Activated naive CD4-positive, alpha-beta T cell (primary cell): ENCODE measurements around the gene INPP5A.
"Not testable (repeated sequence)": the region's sequence is repeated elsewhere in the genome, so short reads cannot be mapped to it uniquely, and the experiment has no call there.

ENCODE experiments used
- DNase-seq, 4 experiments: peaks; one replicate each; lab custom pipeline; 2025; lab: John Stamatoyannopoulos, UW

The INPP5A gene

GRCh38 chr10:132562916-132563456, 25.4 kb downstream of the INPP5A start:
- no peak for DNase-seq

GRCh38 chr10:132563485-132564248, 26.1 kb downstream of the INPP5A start:
- DNase-seq = no peak

DNA sequence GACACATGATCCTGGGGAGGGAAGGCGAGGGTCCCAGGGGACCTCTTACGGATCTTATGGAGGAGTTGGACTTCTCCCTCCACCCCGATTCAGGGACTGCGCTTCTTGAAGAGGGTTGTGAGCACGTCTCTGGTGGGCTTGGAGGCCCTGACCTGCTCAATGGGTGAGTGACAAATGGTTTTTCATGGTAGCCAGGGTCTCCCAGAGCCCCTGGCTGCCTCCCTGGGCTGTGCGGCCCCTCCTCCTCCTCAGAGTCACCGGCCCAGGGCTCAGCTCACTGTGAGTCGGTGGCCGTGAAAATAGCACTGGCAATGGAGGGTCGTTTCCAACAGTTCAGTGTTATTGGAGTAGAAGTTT, 26.6 kb downstream of the INPP5A start:
- DNase-seq = no peak

- DNase-seq = no peak
Observed at GRCh38 chr10:132564690-132565089, 27.1 kb downstream of the INPP5A start.

- no peak for DNase-seq
Observed at GRCh38 chr10:132565516-132566209, 28.1 kb downstream of the INPP5A start.

DNA sequence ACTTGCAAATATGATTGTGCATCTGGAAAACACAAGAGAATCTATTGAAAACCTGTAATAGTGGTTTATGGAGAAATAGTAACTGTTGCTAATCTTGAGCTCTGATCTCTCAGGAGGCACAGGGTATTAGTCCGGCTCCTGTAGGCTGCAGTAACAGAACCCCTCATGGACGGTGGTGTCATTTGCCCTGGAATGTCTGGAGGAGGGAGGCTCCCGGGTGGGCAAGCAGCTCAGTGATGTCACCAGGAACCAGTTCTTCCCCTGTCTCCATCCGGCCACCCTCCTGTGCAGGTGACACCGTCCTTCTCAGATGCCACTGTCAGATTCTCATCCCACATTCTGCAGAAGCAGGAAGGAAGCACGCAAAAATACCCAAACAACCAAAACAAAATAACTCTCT, 29.3 kb downstream of the INPP5A start:
- DNase-seq = no peak

- DNase-seq = no peak
Observed at GRCh38 chr10:132570265-132570664, 32.7 kb downstream of the INPP5A start.

GRCh38 chr10:132570771-132571649, 33.4 kb downstream of the INPP5A start:
- no peak for DNase-seq

DNA sequence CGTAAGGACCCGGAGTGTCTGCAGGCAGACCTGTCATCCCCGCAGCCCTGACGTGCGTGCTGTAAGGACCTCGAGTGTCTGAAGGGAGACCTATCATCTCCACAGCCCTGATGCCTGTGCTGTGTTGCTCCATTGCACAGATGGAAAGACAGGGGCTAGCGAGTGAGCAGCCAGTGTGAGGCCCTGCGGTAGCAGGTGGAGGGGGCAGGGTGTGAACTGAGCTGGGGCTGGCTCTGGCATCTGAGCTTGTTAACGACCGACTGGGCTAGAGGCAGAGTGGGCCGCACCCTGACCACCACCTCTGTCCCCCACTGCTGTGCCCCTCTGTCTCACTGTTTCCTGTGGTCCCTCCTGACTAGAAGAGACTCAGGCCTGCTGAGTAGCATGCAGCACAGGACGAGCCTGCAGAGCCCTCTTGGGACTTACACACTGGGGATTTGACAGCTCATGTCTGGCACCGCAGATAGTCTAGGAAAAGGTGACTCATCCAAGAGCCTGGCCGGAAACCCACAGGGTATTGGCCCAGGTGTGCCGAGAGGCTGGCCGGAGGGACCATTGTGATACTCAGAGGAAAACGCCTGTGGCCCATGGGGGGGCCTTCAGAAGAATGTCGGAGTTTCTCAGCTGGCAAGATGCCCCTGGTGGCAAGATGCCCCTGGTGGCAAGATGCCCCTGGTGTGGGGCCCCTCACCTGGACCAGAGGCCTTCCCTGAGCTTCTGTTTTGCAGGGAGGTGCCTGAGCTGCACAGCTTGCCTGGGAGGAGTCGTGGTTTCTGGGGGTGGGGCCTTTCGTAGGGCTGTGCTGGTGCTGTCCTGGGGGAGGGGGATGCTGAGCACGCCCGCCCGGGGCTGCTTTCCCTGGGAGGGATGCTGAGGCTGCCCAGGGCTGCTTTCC, 34.3 kb downstream of the INPP5A start:
- DNase-seq = no peak

GRCh38 chr10:132572545-132572937, 35.0 kb downstream of the INPP5A start:
- no peak for DNase-seq

- DNase-seq = not testable (repeated sequence)
Observed at GRCh38 chr10:132572946-132573345, 35.4 kb downstream of the INPP5A start.

GRCh38 chr10:132574288-132574687, 36.7 kb downstream of the INPP5A start:
- DNase-seq = no peak

- DNase-seq = no peak
Observed at GRCh38 chr10:132574783-132575319, 37.3 kb downstream of the INPP5A start.

- DNase-seq = no peak
Observed at GRCh38 chr10:132575320-132576201, 38.0 kb downstream of the INPP5A start.

- DNase-seq = no peak
Observed at GRCh38 chr10:132576671-132577349, 39.2 kb downstream of the INPP5A start.

DNA sequence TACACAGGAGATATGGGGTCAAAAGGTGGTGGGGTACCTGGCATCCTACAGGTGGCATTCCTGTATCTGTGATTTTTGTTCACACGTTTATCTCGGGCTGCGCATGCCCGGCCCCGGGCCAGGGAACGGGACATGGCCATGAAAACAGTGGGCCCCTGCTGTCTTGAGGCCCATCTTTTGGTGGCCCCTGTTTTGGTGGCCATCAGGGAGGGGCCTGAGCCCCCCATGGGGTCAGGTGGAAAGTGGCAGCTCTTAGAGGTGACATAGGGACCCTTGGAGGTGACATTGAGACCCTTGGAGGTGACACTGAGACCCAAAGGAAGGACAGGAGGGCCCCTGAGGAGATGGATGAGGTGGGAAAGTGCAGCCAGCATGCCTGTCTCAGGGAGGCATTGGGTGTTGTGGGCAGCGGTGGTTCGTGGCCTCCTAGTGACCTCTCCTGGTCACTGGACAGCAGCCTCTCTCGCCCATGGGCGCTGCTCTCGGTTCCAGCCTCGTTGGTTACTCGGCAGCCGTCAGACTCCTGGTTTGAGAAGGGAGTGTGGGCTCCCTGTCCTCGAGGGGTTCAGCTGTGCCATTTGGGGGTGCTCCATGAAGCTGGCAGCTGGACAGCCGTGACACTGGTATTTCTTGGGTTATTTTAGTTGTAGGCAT, 39.9 kb downstream of the INPP5A start:
- no peak for DNase-seq

- no peak for DNase-seq
Observed at GRCh38 chr10:132578287-132578951, 40.8 kb downstream of the INPP5A start.
